SK-N-SH (cell line): ENCODE measurements around the gene SASH1. TPM values are rescaled to one million over a fixed set of nuclear protein-coding genes. Genes with fewer than 3 reads are reported as not detected.

Experiments used
- CTCF ChIA-PET: fragments of 300-600, 350-600 bp; formaldehyde crosslinking; extraction: SDS; loops from one replicate; lab custom pipeline; 2021; lab: Yijun Ruan, JAX
- POLR2A ChIA-PET: fragments of 350-600 bp; sonication (Branson Sonifier 250); formaldehyde crosslinking; extraction: SDS; loops from one replicate; lab custom pipeline; 2020; ENCODE audit warnings: antibody characterized with exemption, inconsistent platforms; lab: Yijun Ruan, JAX
- DNase-seq: peaks from one replicate; pipeline ENCODE4 v3.0.0; 2012
- H2AFZ ChIP-seq: fragments of 200-600 bp; sonication (generic); 2 replicates; pipeline ENCODE4 v1.8.1; 2016; ENCODE audit warnings: antibody characterized with exemption, mild to moderate bottlenecking, low read depth
- H3F3A ChIP-seq: fragments of 200-600 bp; sonication (generic); replicated peaks from 2 replicates; pipeline ENCODE3; 2016; ENCODE audit warnings: antibody characterized with exemption, mild to moderate bottlenecking; ENCODE audit not compliant: insufficient read depth
- H3K27ac ChIP-seq, 2 experiments: fragments of 200-500 bp in 1 of 2; fragments of 200-600 bp in 1 of 2; sonication (Bioruptor generic) in 1 of 2; sonication (generic), shearing (Covaris generic) in 1 of 2; 2 replicates each; pipeline versions ENCODE4 v1.5.1 to v1.6.1; 2014 to 2016; ENCODE audit warnings: low read depth in 2 of 2, inconsistent platforms in 1 of 2, low read length in 1 of 2, mild to moderate bottlenecking in 1 of 2, mixed read lengths in 1 of 2
- H3K27me3 ChIP-seq: fragments of 200-600 bp; sonication (generic), shearing (Covaris generic); 2 replicates; pipeline ENCODE4 v1.6.1; 2016; ENCODE audit warnings: mixed run types; ENCODE audit not compliant: insufficient read depth
- H3K36me3 ChIP-seq, 2 experiments: fragments of 200-500 bp in 1 of 2; fragments of 200-600 bp in 1 of 2; sonication (Bioruptor generic) in 1 of 2; sonication (generic) in 1 of 2; replicated peaks in 1 of 2; 2 replicates each; pipeline versions ENCODE3 to v1.5.1; 2014 to 2016; ENCODE audit warnings: low read length in 1 of 2, mild to moderate bottlenecking in 1 of 2; ENCODE audit not compliant: insufficient read depth in 2 of 2, control insufficient read depth in 1 of 2
- H3K4me1 ChIP-seq, 2 experiments: fragments of 200-500 bp in 1 of 2; fragments of 200-600 bp in 1 of 2; sonication (Bioruptor generic) in 1 of 2; sonication (generic), shearing (Covaris generic) in 1 of 2; 2 replicates each; pipeline versions ENCODE4 v1.5.1 to v1.6.1; 2014 to 2016; ENCODE audit warnings: low read depth in 1 of 2, low read length in 1 of 2, mixed run types in 1 of 2; ENCODE audit not compliant: insufficient read depth in 2 of 2, control insufficient read depth in 1 of 2
- H3K4me2 ChIP-seq: fragments of 200-600 bp; sonication (generic), shearing (Covaris generic); 2 replicates; pipeline ENCODE4 v1.6.1; 2017; ENCODE audit warnings: mixed run types
- H3K4me3 ChIP-seq, 2 experiments: fragments of 200-500 bp in 1 of 2; fragments of 200-600 bp in 1 of 2; sonication (Bioruptor generic) in 1 of 2; sonication (generic), shearing (Covaris generic) in 1 of 2; 2 replicates each; pipeline versions ENCODE4 v1.5.1 to v1.8.1; 2014 to 2016; ENCODE audit warnings: low read depth in 2 of 2, inconsistent platforms in 1 of 2, low read length in 1 of 2, mild to moderate bottlenecking in 1 of 2, mixed read lengths in 1 of 2, moderate library complexity in 1 of 2
- H3K79me2 ChIP-seq: fragments of 200-600 bp; sonication (generic); 2 replicates; pipeline ENCODE4 v1.8.1; 2017; ENCODE audit warnings: mild to moderate bottlenecking; ENCODE audit not compliant: insufficient read depth
- H3K9ac ChIP-seq: fragments of 200-600 bp; sonication (generic); 2 replicates; pipeline ENCODE4 v1.6.1; 2017; ENCODE audit warnings: mixed run types
- H3K9me2 ChIP-seq: fragments of 200-600 bp; sonication (generic); 2 replicates; pipeline ENCODE4 v1.6.1; 2017; ENCODE audit warnings: mixed run types
- H3K9me3 ChIP-seq: fragments of 200-600 bp; sonication (generic); 2 replicates; pipeline ENCODE4 v1.6.1; 2017; ENCODE audit warnings: mixed run types, mild to moderate bottlenecking, moderate library complexity
- H4K20me1 ChIP-seq: fragments of 200-600 bp; sonication (generic); 2 replicates; pipeline ENCODE4 v1.6.1; 2017; ENCODE audit warnings: mild to moderate bottlenecking, mixed run types; ENCODE audit not compliant: insufficient read depth
- CTCF ChIP-seq: fragments of 200-600 bp; sonication (generic); IDR thresholded peaks from 2 replicates; pipeline ENCODE4 v1.6.1; 2017; ENCODE audit warnings: antibody characterized with exemption, mild to moderate bottlenecking, moderate library complexity
- ELF1 ChIP-seq: IDR thresholded peaks from 2 replicates; pipeline ENCODE4 v1.4.0; 2012
- EP300 ChIP-seq, 2 experiments: IDR thresholded peaks; 2 replicates each; pipeline versions ENCODE4 v1.4.0 to v1.6.1; 2012; ENCODE audit warnings: borderline replicate concordance in 1 of 2, low read depth in 1 of 2, low read length in 1 of 2
- FOXJ3 ChIP-seq: sonication (generic); formaldehyde crosslinking; IDR thresholded peaks from 2 replicates; pipeline ENCODE4 v1.5.1; 2020; ENCODE audit warnings: mild to moderate bottlenecking, missing genetic modification reagents
- FOXM1 ChIP-seq: IDR thresholded peaks from 2 replicates; pipeline ENCODE4 v1.4.0; 2012; ENCODE audit warnings: low read depth, mild to moderate bottlenecking
- MEF2A ChIP-seq: IDR thresholded peaks from 2 replicates; pipeline ENCODE4 v1.4.0; 2012; ENCODE audit warnings: low read depth, borderline replicate concordance
- MXI1 ChIP-seq: IDR thresholded peaks from 2 replicates; pipeline ENCODE4 v1.6.1; 2012; ENCODE audit warnings: mild to moderate bottlenecking, low read depth, low read length, improper control_type of control experiment
- NFIC ChIP-seq: IDR thresholded peaks from 2 replicates; pipeline ENCODE4 v1.4.0; 2012; ENCODE audit warnings: borderline replicate concordance
- NRF1 ChIP-seq: IDR thresholded peaks from 2 replicates; pipeline ENCODE4 v1.6.1; 2012; ENCODE audit warnings: low read depth, mild to moderate bottlenecking, low read length
- PBX3 ChIP-seq: IDR thresholded peaks from 2 replicates; pipeline ENCODE4; 2012
- POLR2AphosphoS5 ChIP-seq: IDR thresholded peaks from 2 replicates; pipeline ENCODE4 v1.6.1; 2012; ENCODE audit warnings: low read depth, low read length
- RAD21 ChIP-seq: IDR thresholded peaks from 2 replicates; pipeline ENCODE4 v1.6.1; 2012; ENCODE audit warnings: mild to moderate bottlenecking, low read length
- RCOR1 ChIP-seq: fragments of 150-350 bp; IDR thresholded peaks from 2 replicates; pipeline ENCODE4 v1.6.1; 2017; ENCODE audit warnings: antibody characterized with exemption, low read length
- REST ChIP-seq: IDR thresholded peaks from 2 replicates; pipeline ENCODE4 v1.6.1; 2012; ENCODE audit warnings: mild to moderate bottlenecking, low read depth, low read length, moderate library complexity
- TAF1 ChIP-seq: IDR thresholded peaks from 2 replicates; pipeline ENCODE4 v1.6.1; 2012; ENCODE audit warnings: low read depth, mild to moderate bottlenecking, low read length, moderate library complexity, borderline replicate concordance
- TCF12 ChIP-seq: IDR thresholded peaks from 2 replicates; pipeline ENCODE4 v1.4.0; 2012
- USF2 ChIP-seq: fragments of 150-350 bp; IDR thresholded peaks from 2 replicates; pipeline ENCODE4 v1.6.1; 2017; ENCODE audit warnings: antibody characterized with exemption, low read length, low read depth, borderline replicate concordance
- YY1 ChIP-seq: IDR thresholded peaks from 2 replicates; pipeline ENCODE4 v1.4.0; 2012; ENCODE audit warnings: low read depth, mild to moderate bottlenecking
- ZBTB33 ChIP-seq: IDR thresholded peaks from 2 replicates; pipeline ENCODE4 v1.4.0; 2012; ENCODE audit warnings: low read depth, borderline replicate concordance
- WGBS: methylation state at CpG from one replicate; pipeline ENCODE4 v1.1.6; 2017; ENCODE audit warnings: low lambda C conversion rate; 5-methylcytosine and 5-hydroxymethylcytosine counted together
- polyA plus RNA-seq, 3 experiments: library from polyadenylated mRNA; depleted of rRNA; stranded (reverse); fragments of >200 nt; gene quantifications; 2 replicates each; pipeline ENCODE4 v1.2.3, GENCODE V29; 2012

The SASH1 gene
- polyA plus RNA-seq, 1 of the 3 experiments (the other 2 are of a cell fraction): 19.8 TPM

GRCh38 chr6:148374040-148374774, 31.6 kb downstream of the SASH1 start:
- 68% methylated on average over 5 of the region's 5 CpGs for WGBS
- no peaks in the 10 kb centered on the region for H3K27me3 ChIP-seq
- H3K9ac ChIP-seq: no peak overlapping the region
- no peak for DNase-seq
- no peaks in the 10 kb centered on the region for H3K9me2 ChIP-seq
- H4K20me1 ChIP-seq: no peaks in the 10 kb centered on the region
- no peaks in the 10 kb centered on the region for H3K9me3 ChIP-seq
- TF ChIP-seq EP300 (IDR thresholded peaks at IDR 0.05; ENCODE audit: borderline replicate concordance in 1 of 2, low read depth in 1 of 2, low read length in 1 of 2): no peak
- no peak for TF ChIP-seq RAD21
- TF ChIP-seq TCF12: no peak
- no peak for TF ChIP-seq ELF1
- no peak for TF ChIP-seq USF2
- no peak for TF ChIP-seq PBX3
- TF ChIP-seq MEF2A: no peak
- TF ChIP-seq, all 33 proteins: peak for 0
- ChIA-PET POLR2A (no interaction called here), CTCF (no interaction called here)
- Histone ChIP-seq H3K4me1 (no peaks in the 10 kb centered on the region), H2AFZ (no peak overlapping the region), H3K79me2 (peaks cover 99% of the 10 kb centered on the region), H3K4me3 (no peak overlapping the region), H3F3A (peaks cover 6% of the 10 kb centered on the region), H3K4me2 (no peak overlapping the region), H3K36me3 (peaks cover 0 to 10% of the 10 kb centered on the region in 2 experiments), H3K27ac (no peak overlapping the region)

- peaks cover 5% of the 10 kb centered on the region for H3F3A ChIP-seq
- no peak for DNase-seq
- H3K9me3 ChIP-seq: no peaks in the 10 kb centered on the region
- H3K27me3 ChIP-seq: no peaks in the 10 kb centered on the region
- no peaks in the 10 kb centered on the region for H3K9me2 ChIP-seq
- H3K79me2 ChIP-seq: peaks cover 99% of the 10 kb centered on the region
- no peak overlapping the region for H3K4me3 ChIP-seq
- ChIA-PET POLR2A (no interaction called here), CTCF (no interaction called here)
- no peak overlapping the region for H3K27ac ChIP-seq
- no peak overlapping the region for H2AFZ ChIP-seq
- no peaks in the 10 kb centered on the region; a peak in 1 of 4 replicates for H3K4me1 ChIP-seq
- peaks cover 0 to 6% of the 10 kb centered on the region in 2 experiments for H3K36me3 ChIP-seq
- H3K9ac ChIP-seq: no peak overlapping the region
- no peaks in the 10 kb centered on the region for H4K20me1 ChIP-seq
- WGBS: 53% methylated on average over 5 of the region's 5 CpGs
- no peak overlapping the region for H3K4me2 ChIP-seq
- TF ChIP-seq NRF1 (no peak), FOXJ3 (CRISPR knock-in tag) (no peak), YY1 (no peak), TCF12 (no peak), MEF2A (no peak), MXI1 (no peak), FOXM1 (no peak), TAF1 (no peak), POLR2AphosphoS5 (no peak), REST (no peak), CTCF (no peak), ZBTB33 (no peak), NFIC (no peak), RCOR1 (no peak)
These were observed 32.8 kb downstream of the SASH1 start for GRCh38 chr6:148375401-148375800.
